OCI-M2 (cell line): Measurements from ENCODE around the gene FLRT2.

Source experiments
- DNase-seq: peaks from one replicate; lab custom pipeline; 2025; ENCODE audit not compliant: unreplicated experiment; lab: John Stamatoyannopoulos, UW

The FLRT2 gene

DNA sequence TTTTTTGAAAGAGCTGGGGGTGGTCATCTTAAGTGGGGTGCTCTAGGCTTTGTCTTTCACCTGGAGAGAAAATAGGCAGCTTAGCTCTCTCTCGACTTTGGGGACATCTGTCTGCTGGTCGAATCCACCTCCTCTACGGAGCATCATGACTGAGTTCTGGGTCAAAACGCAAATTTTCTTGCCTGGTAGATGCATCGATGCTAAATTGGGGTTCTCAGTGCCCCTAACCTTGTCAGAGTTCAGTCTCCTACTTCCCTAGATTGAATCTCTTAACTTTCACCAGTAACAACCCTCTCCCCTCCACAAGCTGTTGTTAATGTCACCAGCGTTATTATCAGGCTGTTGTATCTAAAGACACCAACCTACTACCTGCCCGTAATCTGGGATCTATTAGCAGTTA, 682 bp downstream of the FLRT2 start:
- DNase-seq, result no peak

- no peak for DNase-seq
Observed at GRCh38 chr14:85531141-85531586, 1.2 kb downstream of the FLRT2 start.

DNA sequence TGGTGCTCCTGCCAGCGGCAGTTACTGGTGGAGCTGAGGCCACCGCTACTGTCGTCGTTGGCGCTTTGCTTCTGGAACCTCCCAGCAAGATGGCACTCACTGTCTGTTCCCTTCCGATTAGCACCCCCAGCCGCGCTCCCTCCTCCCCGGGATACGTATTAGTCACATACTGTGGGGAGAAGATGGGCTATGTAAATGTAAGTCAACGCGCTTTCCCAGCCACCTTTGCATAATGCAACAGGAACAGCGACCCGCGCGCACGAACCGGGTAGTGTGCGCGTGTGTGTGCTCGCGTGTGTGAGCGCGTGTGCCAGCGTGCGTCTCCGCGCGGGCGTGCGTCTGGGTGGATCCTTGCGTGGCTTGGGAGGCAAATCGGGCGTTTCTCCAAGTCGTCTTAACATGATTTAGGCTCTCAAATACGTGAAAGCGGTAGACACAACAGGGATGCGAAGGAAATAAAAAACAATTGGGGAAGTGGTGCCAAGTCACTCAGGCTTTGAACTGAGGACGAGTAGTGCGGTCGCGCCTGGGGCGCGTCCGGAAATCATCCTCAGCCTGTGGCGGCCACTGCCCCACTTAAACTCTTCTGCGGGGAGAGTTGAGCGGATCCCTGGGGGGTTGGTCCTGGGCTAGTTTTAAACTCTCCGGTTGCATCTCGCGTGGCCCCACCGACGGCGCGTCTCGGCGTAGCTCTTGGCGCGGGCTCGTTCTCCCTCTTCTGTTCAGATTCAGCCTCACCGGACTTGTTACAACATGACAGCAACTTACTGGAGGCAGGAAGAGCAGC, 1.8 kb downstream of the FLRT2 start:
- DNase-seq, result no peak

- DNase-seq, result no peak
Observed at GRCh38 chr14:85532374-85533022, 2.6 kb downstream of the FLRT2 start.

- DNase-seq, result no peak
Observed at GRCh38 chr14:85533023-85533860, 3.3 kb downstream of the FLRT2 start.

DNA sequence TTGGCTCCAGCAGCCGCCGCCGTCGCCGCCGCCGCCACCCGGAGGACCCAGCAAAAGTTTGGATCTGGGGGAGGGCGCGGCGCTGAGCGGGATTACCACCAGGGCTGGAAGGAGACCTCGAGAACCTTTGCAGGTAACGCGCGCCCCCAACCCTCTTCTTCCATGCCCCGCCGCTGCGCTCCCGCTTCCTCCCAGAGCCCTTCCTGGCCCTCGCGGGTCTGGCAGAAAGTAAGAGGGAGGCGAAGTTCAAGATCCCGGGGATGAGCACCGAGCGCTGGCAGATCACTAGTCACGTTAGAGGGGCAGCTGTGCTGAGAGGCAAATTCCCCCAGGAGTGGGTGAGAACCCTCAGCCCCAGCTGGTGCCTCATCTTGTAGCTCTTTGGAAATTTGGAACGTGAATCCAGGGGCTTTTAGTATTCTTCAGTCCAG, 3.9 kb downstream of the FLRT2 start:
- DNase-seq, result no peak

DNA sequence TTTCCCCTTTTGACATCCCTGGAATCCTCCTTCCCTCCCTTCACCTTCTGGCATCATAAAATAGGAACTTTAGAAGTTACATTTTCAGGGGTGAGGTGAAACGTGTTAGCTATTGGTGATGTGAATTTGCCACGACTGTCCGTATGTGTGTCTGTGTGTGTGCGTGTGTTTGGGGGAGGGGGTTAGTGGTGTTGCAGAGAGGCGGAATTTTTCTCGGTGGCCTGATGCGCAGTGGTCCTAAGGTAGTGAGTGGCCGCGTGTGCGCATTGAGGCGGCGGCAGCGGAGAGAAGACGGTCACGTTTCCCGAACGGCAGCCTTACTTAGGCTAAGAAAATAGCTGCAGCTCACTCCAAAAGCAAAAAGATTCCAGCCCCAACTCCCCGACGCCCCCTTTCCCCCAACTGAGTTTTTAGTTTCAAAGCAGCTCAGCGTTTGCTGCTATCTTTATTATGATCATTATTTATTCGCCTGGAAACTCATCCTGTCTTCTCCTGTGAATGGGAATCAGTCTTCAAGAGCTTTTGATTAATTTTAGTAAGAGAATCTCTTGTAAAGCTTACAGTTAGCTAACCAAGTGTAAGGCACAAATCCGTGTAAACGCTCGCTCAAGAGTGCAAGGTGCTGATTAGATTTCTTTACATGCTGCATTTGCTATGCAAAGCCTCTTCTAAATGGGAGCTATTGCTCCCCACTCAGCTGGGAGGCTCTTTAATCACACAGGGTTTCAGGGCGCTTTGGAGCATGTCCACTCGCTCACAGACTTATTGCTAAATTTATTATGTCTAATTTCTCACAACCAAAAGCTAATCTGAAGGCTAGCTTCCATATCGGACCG, 4.7 kb downstream of the FLRT2 start:
- DNase-seq, result no peak

DNA sequence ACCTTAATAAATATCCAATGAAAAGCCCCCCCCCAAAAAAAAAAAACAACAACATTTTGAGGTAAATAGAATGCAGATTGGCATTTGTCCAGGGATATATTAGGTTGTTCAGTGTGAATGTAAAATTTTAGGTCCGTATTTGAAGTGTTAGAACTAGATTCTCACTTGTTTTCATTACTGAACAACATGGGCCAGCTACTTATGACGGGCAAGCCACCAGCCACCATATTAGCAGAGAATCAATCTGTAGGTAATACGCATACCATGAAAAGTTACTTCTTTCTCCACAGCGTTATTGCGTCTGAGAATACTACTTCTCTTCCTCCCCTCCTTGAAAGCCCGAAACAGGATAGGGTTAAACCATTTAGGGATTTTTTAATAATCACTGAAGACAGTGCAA, 5.4 kb downstream of the FLRT2 start:
- DNase-seq, result no peak

DNA sequence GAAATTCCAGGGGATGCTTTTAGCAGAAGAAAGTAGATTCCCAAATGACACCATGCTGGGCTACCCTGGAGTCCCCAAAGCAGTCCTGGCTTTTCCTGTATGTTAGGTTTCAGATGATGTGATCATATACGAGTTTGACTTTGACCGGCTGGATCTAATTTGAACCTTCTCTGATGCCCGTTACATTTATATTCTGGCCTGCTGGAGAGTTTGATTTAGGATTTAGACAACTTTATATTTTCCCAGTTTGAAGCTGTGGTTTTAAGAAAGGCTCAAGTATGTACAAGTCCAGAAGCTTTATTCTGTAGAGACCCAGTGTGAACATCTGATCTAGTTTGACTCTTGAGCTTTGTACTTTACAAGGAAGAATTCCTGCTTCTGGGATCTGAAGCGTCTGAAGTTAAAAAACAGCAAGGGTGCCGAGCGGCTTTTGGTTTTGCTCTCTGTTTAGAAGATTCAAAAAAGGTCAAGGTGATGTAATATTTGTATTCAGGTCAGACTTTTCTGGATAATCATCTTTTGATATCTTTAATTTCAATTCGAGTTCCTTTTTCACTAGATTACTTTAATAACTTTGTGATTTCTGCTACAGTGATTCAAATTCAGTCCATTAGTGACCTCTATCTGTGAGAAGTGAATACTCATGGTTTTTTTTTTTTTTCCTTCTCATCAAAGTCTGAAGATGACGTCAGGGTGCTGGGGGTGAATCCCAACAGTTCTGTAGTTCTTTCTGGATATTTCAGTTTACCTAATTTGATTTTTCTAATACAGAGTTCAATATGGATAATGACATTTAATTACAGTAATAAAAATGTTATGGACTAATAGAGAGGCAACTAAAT, 6.3 kb downstream of the FLRT2 start:
- DNase-seq, result no peak

GRCh38 chr14:85536833-85537190, 6.9 kb downstream of the FLRT2 start:
- no peak for DNase-seq

- DNase-seq, result no peak
Observed at GRCh38 chr14:85537526-85537925, 7.6 kb downstream of the FLRT2 start.

DNA sequence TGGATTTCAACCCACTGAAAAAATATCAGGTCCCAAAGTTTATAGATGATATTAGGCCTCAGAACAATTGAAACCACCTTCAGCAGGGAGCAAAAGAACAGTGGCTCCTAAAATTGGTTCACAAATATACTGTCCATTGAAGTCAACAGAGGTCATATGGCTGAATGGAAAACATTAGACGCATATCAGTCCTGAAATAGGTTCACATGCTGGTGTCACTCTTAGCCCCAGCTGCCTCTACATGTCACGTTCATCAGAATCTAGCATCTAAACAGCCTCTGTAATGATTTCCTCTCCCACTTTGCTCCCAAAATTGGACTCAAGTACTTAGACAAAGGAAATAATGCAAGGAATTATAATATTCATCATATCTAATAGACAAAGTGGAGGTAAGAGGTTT, 8.7 kb downstream of the FLRT2 start:
- no peak for DNase-seq

DNA sequence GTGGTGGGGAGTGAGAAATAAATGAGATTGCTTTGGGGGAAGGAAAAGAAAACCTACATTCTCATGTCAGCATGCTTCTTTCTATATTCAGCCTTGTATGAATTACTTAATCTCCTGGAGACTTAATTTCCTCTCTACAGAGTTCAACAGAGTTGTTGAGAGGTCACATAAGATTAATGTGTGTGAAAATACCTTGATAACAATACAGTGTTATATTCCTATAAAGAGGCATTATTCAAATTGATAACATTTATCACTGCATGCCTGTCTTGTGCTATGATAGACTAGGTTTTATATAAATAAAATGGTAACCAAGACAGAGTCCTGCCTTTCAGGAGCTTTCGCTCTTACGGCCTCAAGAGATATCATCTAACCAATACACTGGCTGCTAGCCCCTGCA, 9.6 kb downstream of the FLRT2 start:
- DNase-seq, result no peak

DNA sequence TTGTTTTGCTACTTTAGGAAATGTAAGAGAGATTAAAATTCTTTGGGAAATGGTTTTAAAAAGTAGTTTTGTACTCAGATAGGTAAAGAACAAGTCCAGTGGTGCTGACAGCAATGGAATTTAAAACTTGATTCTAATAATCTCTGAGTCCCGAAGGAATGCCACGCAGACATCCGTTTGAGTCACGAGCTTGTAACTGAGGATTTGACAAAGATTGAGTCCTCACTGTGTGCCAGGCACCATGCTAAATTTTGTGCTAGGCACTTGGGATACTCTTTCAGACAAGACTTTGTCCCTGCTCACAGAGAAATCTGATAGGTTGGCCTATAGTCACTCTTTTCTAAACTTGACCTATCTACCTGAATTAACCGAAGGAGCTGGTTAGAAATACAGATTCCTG, 12.7 kb downstream of the FLRT2 start:
- no peak for DNase-seq

GRCh38 chr14:85545738-85546137, 15.8 kb downstream of the FLRT2 start:
- no peak for DNase-seq

DNA sequence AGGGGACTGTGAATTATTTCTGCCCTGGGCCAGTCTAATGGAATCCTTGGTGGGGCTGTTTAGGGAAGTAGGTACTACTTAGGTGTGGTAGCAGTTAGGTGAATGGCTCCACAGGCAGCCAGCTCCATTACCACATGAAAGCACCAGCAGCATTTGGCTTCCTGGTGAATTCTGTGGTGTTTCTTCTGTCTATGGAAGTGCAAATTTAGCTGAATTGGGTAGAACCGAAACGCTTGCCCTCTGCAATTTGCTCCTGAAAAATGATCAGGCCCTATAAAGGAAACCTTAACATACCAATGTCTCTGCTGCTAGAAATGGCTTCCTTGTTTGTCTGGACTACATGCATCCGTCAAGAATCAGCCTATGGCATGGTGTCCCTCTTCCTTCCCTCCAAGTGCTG, 16.4 kb downstream of the FLRT2 start:
- no peak for DNase-seq

DNA sequence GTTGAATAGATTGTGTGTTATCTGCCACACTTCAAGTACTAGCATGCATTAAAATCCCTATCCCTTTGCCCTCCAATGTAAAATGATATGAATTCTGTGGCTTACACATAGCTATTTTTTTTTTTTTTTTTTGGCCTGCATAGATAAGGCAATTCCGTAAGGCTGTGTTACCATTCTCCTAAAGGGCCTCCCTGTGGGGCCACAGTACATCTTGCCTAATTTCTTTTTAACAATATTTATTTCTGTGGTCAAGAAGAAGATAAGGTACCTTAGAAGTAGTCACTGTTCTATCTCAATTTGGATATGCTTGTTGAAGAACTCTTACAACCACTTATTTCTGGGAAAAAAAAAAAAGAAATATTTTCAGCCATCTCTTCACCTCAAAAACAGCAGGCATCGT, 19.8 kb downstream of the FLRT2 start:
- DNase-seq, result no peak

- DNase-seq, result no peak
Observed at GRCh38 chr14:85554106-85554505, 24.2 kb downstream of the FLRT2 start.

GRCh38 chr14:85556267-85556666, 26.3 kb downstream of the FLRT2 start:
- DNase-seq, result no peak

DNA sequence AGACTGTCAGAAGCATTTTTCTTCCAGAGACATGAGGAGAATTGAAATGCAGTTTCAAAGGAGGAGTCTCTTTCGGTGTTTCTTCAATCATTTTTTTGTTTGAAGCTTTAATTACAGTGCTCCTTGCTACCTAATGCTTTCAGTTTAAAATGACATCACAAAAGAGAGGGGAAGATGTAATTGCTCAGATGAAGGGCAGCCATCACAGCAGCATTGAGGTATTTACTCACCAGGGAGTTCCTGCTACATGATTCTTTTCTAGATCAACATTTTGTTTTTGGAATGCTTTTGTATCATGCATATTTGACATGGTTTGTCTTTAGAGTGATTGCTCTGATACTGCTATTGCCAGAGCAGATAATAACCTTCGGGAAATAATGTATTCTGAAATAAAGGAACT, 28.6 kb downstream of the FLRT2 start:
- no peak for DNase-seq
